Mucosa of gallbladder (tissue), 1 donor: Measurements from ENCODE around the gene FANCD2. TPM values are rescaled to one million over a fixed set of nuclear protein-coding genes. Genes with fewer than 3 reads are reported as not detected.
"Not testable (repeated sequence)": the region's sequence is repeated elsewhere in the genome, so short reads cannot be mapped to it uniquely, and the experiment has no call there.

Experiments used
- DNase-seq: peaks from one replicate; pipeline ENCODE4 v3.0.0-alpha.2; 2020; ENCODE audit warnings: low spot score
- total RNA-seq: library from RNA; stranded (reverse); gene quantifications from one replicate; pipeline ENCODE4 v1.2.1, GENCODE V29; 2021
- donor health status: DM: no; HTN: no; CAD: no.

FANCD2 gene
- total RNA-seq, 1 donor from 2014 or later = 4.5 TPM

- peak; percentile 82 for DNase-seq
Observed at GRCh38 chr3:10015461-10015904, 10.8 kb upstream of the FANCD2 start.

- DNase-seq = no peak
Observed at GRCh38 chr3:10017636-10018292, 8.5 kb upstream of the FANCD2 start.

- not testable (repeated sequence) for DNase-seq
Observed at GRCh38 chr3:10018806-10019205, 7.4 kb upstream of the FANCD2 start.

- DNase-seq = no peak
Observed at GRCh38 chr3:10019326-10019725, 6.9 kb upstream of the FANCD2 start.

- no peak for DNase-seq
Observed at GRCh38 chr3:10021856-10022775, 4.1 kb upstream of the FANCD2 start.

- no peak for DNase-seq
Observed at GRCh38 chr3:10023587-10024310, 2.5 kb upstream of the FANCD2 start.

GRCh38 chr3:10025205-10026083, 793 bp upstream of the FANCD2 start:
- DNase-seq = no peak

- DNase-seq = no peak
Observed at GRCh38 chr3:10041034-10041433, 14.8 kb downstream of the FANCD2 start.

GRCh38 chr3:10047876-10048275, 21.6 kb downstream of the FANCD2 start:
- no peak for DNase-seq

- not testable (repeated sequence) for DNase-seq
Observed at GRCh38 chr3:10053054-10053453, 26.8 kb downstream of the FANCD2 start.

- DNase-seq = no peak
Observed at GRCh38 chr3:10055097-10055496, 28.9 kb downstream of the FANCD2 start.

- DNase-seq = not testable (repeated sequence)
Observed at GRCh38 chr3:10070077-10070476, 43.8 kb downstream of the FANCD2 start.

- no peak for DNase-seq
Observed at GRCh38 chr3:10074666-10075065, 48.4 kb downstream of the FANCD2 start.

- no peak for DNase-seq
Observed at GRCh38 chr3:10081871-10082270, 55.6 kb downstream of the FANCD2 start.

GRCh38 chr3:10085738-10086137, 59.5 kb downstream of the FANCD2 start:
- no peak for DNase-seq

GRCh38 chr3:10088256-10088655, 62.0 kb downstream of the FANCD2 start:
- peak; percentile 14 for DNase-seq

GRCh38 chr3:10090179-10090578, 63.9 kb downstream of the FANCD2 start:
- DNase-seq = peak; percentile 57

GRCh38 chr3:10090774-10091173, 64.5 kb downstream of the FANCD2 start:
- not testable (repeated sequence) for DNase-seq

GRCh38 chr3:10091387-10091786, 65.2 kb downstream of the FANCD2 start:
- not testable (repeated sequence) for DNase-seq

GRCh38 chr3:10093678-10094077, 67.4 kb downstream of the FANCD2 start:
- no peak for DNase-seq

GRCh38 chr3:10099041-10099440, 72.8 kb downstream of the FANCD2 start:
- DNase-seq = no peak
